Femur (tissue), 1 donor: Measurements from ENCODE around the gene FHIP1A.
"Not testable (repeated sequence)": the region's sequence is repeated elsewhere in the genome, so short reads cannot be mapped to it uniquely, and the experiment has no call there.

Experiments
- DNase-seq: peaks from one replicate; pipeline ENCODE4 v3.0.0-alpha.2; 2017

Gene FHIP1A

GRCh38 chr4:151408630-151409469 lies at the start of gene FHIP1A:
Gene FHIP1A, plus strand, starts transcription at chr4:151409176. Its CDS starts 157,084 bp downstream, at chr4:151566260.
- peak; percentile 85 for DNase-seq

GRCh38 chr4:151359576-151359975 lies 49.4 kb upstream of the FHIP1A start:
- DNase-seq, result peak; percentile 40

GRCh38 chr4:151361126-151361525 lies 47.9 kb upstream of the FHIP1A start:
- no peak for DNase-seq

GRCh38 chr4:151361966-151362365 lies 47.0 kb upstream of the FHIP1A start:
- no peak for DNase-seq

GRCh38 chr4:151362404-151363164 lies 46.4 kb upstream of the FHIP1A start:
- peak; percentile 87 for DNase-seq

GRCh38 chr4:151376540-151376939 lies 32.4 kb upstream of the FHIP1A start:
- no peak for DNase-seq

- DNase-seq, result no peak
Measured at GRCh38 chr4:151389311-151389710, 19.7 kb upstream of the FHIP1A start.

GRCh38 chr4:151389799-151390198 lies 19.2 kb upstream of the FHIP1A start:
- not testable (repeated sequence) for DNase-seq

- DNase-seq, result no peak
Measured at GRCh38 chr4:151395873-151396272, 13.1 kb upstream of the FHIP1A start.

GRCh38 chr4:151400343-151400742 lies 8.6 kb upstream of the FHIP1A start:
- DNase-seq, result no peak

GRCh38 chr4:151401739-151402138 lies 7.2 kb upstream of the FHIP1A start:
- DNase-seq, result no peak

- no peak for DNase-seq
Measured at GRCh38 chr4:151402145-151402865, 6.7 kb upstream of the FHIP1A start.

GRCh38 chr4:151403656-151404055 lies 5.3 kb upstream of the FHIP1A start:
- DNase-seq, result no peak

- DNase-seq, result not testable (repeated sequence)
Measured at GRCh38 chr4:151404802-151405201, 4.2 kb upstream of the FHIP1A start.

GRCh38 chr4:151407018-151407417 lies 2.0 kb upstream of the FHIP1A start:
- DNase-seq, result no peak

- DNase-seq, result peak; percentile 71
Measured at GRCh38 chr4:151407466-151408379, 1.3 kb upstream of the FHIP1A start.

- DNase-seq, result no peak
Measured at GRCh38 chr4:151408380-151408629, 671 bp upstream of the FHIP1A start.

GRCh38 chr4:151409470-151410313 lies 716 bp downstream of the FHIP1A start:
- DNase-seq, result peak; percentile 20

GRCh38 chr4:151415978-151416377 lies 7.0 kb downstream of the FHIP1A start:
- no peak for DNase-seq

- DNase-seq, result no peak
Measured at GRCh38 chr4:151417164-151417571, 8.2 kb downstream of the FHIP1A start.

GRCh38 chr4:151417766-151418376 lies 8.9 kb downstream of the FHIP1A start:
- DNase-seq, result no peak
